A549 (cell line): ENCODE data around the gene GNG12.

Source experiments
- RAD21 ChIP-seq, 2 experiments: fragments of >200 bp in 1 of 2; sonication (Bioruptor Twin) in 1 of 2; formaldehyde crosslinking in 1 of 2; IDR thresholded peaks in 1 of 2; conservative IDR thresholded peaks in 1 of 2; 2 replicates in 1 of 2; 3 replicates in 1 of 2; pipeline ENCODE4 v1.6.1; 2012 to 2018; ENCODE audit warnings: inconsistent platforms in 1 of 2
- RFX5 ChIP-seq: fragments of 450-650 bp; IDR thresholded peaks from 2 replicates; pipeline ENCODE4 v1.7.1; 2014; ENCODE audit warnings: antibody characterized with exemption, mild to moderate bottlenecking, moderate library complexity
- TF ChIP-seq, protein P1 (sequence below): fragments of 250-450 bp; sonication (Bioruptor Pico); IDR thresholded peaks from 2 replicates; pipeline ENCODE4 v1.5.0; 2021; ENCODE audit warnings: mild to moderate bottlenecking, moderate library complexity, borderline replicate concordance
- TF ChIP-seq, protein P2 (sequence below): fragments of 450-650 bp; IDR thresholded peaks from 2 replicates; pipeline ENCODE4 v1.6.1; 2014; ENCODE audit warnings: antibody characterized with exemption
- TF ChIP-seq, protein P3 (sequence below): fragments of >200 bp; sonication (Bioruptor Twin); formaldehyde crosslinking; IDR thresholded peaks from 3 replicates; pipeline ENCODE4 v1.5.1; 2016
- TF ChIP-seq, protein P4 (sequence below): fragments of >200 bp; sonication (Bioruptor Twin); formaldehyde crosslinking; IDR thresholded peaks from 3 replicates; pipeline ENCODE4 v1.6.1; 2016

DNA sequence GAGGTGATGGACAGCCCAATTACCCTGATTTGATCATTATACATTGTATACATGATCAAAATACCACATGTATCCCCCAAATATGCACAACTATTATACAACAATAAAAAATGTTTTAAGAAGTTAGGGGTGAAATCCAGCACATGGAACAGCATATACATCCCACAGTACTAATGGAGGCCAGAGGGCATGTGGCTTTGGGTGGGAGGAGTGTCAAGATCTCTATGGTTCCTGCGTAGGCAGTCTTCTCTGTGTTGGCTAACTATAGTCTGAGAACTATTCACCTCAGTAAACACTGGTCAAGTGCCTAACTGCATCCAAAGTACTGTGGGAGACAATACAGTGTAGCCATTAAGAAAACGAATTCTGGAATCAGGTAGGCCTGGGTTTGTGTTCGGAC is 74.2 kb downstream of the GNG12 start:
- TF ChIP-seq RFX5 (no peak), RAD21 (conservative IDR thresholded peaks at IDR 0.05 in 1 of 2, IDR thresholded peaks at IDR 0.05 in 1 of 2) (no peak)
- TF ChIP-seq, protein P1, sequence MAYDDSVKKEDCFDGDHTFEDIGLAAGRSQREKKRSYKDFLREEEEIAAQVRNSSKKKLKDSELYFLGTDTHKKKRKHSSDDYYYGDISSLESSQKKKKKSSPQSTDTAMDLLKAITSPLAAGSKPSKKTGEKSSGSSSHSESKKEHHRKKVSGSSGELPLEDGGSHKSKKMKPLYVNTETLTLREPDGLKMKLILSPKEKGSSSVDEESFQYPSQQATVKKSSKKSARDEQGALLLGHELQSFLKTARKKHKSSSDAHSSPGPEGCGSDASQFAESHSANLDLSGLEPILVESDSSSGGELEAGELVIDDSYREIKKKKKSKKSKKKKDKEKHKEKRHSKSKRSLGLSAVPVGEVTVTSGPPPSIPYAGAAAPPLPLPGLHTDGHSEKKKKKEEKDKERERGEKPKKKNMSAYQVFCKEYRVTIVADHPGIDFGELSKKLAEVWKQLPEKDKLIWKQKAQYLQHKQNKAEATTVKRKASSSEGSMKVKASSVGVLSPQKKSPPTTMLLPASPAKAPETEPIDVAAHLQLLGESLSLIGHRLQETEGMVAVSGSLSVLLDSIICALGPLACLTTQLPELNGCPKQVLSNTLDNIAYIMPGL: no peak
- TF ChIP-seq, protein P2, sequence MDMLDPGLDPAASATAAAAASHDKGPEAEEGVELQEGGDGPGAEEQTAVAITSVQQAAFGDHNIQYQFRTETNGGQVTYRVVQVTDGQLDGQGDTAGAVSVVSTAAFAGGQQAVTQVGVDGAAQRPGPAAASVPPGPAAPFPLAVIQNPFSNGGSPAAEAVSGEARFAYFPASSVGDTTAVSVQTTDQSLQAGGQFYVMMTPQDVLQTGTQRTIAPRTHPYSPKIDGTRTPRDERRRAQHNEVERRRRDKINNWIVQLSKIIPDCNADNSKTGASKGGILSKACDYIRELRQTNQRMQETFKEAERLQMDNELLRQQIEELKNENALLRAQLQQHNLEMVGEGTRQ: no peak
- TF ChIP-seq, protein P3, sequence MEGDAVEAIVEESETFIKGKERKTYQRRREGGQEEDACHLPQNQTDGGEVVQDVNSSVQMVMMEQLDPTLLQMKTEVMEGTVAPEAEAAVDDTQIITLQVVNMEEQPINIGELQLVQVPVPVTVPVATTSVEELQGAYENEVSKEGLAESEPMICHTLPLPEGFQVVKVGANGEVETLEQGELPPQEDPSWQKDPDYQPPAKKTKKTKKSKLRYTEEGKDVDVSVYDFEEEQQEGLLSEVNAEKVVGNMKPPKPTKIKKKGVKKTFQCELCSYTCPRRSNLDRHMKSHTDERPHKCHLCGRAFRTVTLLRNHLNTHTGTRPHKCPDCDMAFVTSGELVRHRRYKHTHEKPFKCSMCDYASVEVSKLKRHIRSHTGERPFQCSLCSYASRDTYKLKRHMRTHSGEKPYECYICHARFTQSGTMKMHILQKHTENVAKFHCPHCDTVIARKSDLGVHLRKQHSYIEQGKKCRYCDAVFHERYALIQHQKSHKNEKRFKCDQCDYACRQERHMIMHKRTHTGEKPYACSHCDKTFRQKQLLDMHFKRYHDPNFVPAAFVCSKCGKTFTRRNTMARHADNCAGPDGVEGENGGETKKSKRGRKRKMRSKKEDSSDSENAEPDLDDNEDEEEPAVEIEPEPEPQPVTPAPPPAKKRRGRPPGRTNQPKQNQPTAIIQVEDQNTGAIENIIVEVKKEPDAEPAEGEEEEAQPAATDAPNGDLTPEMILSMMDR: no peak
- TF ChIP-seq, protein P4, sequence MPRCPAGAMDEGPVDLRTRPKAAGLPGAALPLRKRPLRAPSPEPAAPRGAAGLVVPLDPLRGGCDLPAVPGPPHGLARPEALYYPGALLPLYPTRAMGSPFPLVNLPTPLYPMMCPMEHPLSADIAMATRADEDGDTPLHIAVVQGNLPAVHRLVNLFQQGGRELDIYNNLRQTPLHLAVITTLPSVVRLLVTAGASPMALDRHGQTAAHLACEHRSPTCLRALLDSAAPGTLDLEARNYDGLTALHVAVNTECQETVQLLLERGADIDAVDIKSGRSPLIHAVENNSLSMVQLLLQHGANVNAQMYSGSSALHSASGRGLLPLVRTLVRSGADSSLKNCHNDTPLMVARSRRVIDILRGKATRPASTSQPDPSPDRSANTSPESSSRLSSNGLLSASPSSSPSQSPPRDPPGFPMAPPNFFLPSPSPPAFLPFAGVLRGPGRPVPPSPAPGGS: no peak
